Right renal pelvis (tissue), 4 donors: ENCODE measurements around the gene EWSR1. TPM values are rescaled to one million over a fixed set of nuclear protein-coding genes. Genes with fewer than 3 reads are reported as not detected.

Experiments
- DNase-seq, 4 donors: peaks; one replicate each; pipeline ENCODE4 v3.0.0-alpha.2; 2013; ENCODE audit warnings: low read depth in 4 of 4, low spot score in 3 of 4, missing footprints in 1 of 4
- polyA plus RNA-seq, 4 donors: library from polyadenylated mRNA; unstranded; fragments of 120-200 nt; gene quantifications; one replicate each; pipeline ENCODE4 v1.2.1, GENCODE V29; 2013; ENCODE audit not compliant: insufficient read length in 4 of 4

The EWSR1 gene
- polyA plus RNA-seq, 4 donors: 281 to 341 (median 320) TPM

DNA sequence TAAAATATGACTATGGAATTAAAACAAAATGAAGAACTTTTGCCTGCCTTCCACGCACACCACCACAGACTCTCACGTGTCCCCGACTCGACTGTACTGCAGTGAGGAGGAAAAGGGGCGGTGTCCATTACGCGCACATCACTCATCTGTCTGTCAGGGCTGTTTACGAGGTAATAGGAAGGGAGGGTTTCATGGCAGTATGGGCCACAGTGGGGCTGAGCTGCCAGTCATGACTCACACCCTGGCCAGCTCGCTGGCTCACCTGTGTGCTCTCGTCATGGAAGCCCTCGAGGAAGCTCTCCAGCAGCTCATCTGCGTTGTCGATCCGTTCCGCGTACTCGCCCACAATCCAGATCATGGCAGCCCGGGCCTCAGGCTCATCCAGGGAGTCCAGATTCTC is 80.9 kb downstream of the EWSR1 start:
- DNase-seq: no peak

Other genes with a start within 250 kb of the EWSR1 start
- 1 to 10 TPM; 1.1 to 1.7 (median 1.2) TPM for gene C22orf31, start 206.4 kb upstream of the EWSR1 start, polyA plus RNA-seq
- 10 to 100 TPM; 21.1 to 28.5 (median 24.8) TPM for gene KREMEN1, start 195.2 kb upstream of the EWSR1 start, polyA plus RNA-seq
- 100 to 1,000 TPM in 1 of 4 donors, 10 to 100 TPM in 3; 73.9 to 115 (median 78.5) TPM for gene EMID1, start 62.4 kb upstream of the EWSR1 start, polyA plus RNA-seq
- 10 to 100 TPM; 25.4 to 37.8 (median 27.1) TPM for gene RHBDD3, start 287 bp upstream of the EWSR1 start, polyA plus RNA-seq
- 1 to 10 TPM; 6.9 to 9.3 (median 7.1) TPM for gene GAS2L1, start 38.4 kb downstream of the EWSR1 start, polyA plus RNA-seq
- gene RASL10A, start 47.4 kb downstream of the EWSR1 start, polyA plus RNA-seq: under 1 TPM in 2 of 4 donors, not detected in 2; 0.22 to 0.24 TPM
- 10 to 100 TPM; 41.6 to 49.7 (median 45.5) TPM for gene AP1B1, start 120.3 kb downstream of the EWSR1 start, polyA plus RNA-seq
- gene RFPL1, start 170.3 kb downstream of the EWSR1 start, polyA plus RNA-seq: 1 to 10 TPM; 1.2 to 1.6 (median 1.4) TPM
- gene NEFH, start 211.9 kb downstream of the EWSR1 start, polyA plus RNA-seq: 10 to 100 TPM in 3 of 4 donors, 1 to 10 TPM in 1; 7.9 to 10.8 (median 10.5) TPM